ENCODE data around the gene CDK6. TPM values are rescaled to one million over a fixed set of nuclear protein-coding genes. Genes with fewer than 3 reads are reported as not detected.

Gene CDK6
- total and polyA plus RNA-seq, 9 of the 15 experiments (the other 6 are each of a cell fraction or from before 2014, with no cell fraction given) = 7.6 to 109 (median 44.4) TPM

GRCh38 chr7:92769844-92770243 is 66.5 kb downstream of the CDK6 start (continued):
- TF ChIP-seq ZBTB34 (CRISPR knock-in tag; IDR thresholded peaks at IDR 0.05) = no peak
- TF ChIP-seq NFE2L1 (tag; IDR thresholded peaks at IDR 0.05; ENCODE audit: borderline replicate concordance, low read depth) = no peak

GRCh38 chr7:92769394-92769699 is 67.0 kb downstream of the CDK6 start:
- ChIA-PET CTCF (ENCODE audit: low intra/inter-chr PET ratio) (interaction anchor here (0.6 kb wide), 1 partner anchor 18 kb away, joined by 3 read pairs; no protein-coding TSS in a partner anchor), POLR2A (no interaction called here)
- peaks cover 0 to 7% of the 10 kb centered on the region in 2 experiments; a peak in 1 of 5 replicates for H3K4me1 ChIP-seq (replicated peaks in 1 of 2; ENCODE audit: control insufficient read depth in 2 of 2, insufficient read depth in 2 of 2, low read length in 2 of 2)

More at GRCh38 chr7:92769394-92769699, 67.0 kb downstream of the CDK6 start:
- H3K9me3 ChIP-seq (replicated peaks; ENCODE audit: control insufficient read depth, insufficient read depth, low read depth, low read length) = no peaks in the 10 kb centered on the region
- peaks cover 30% of the 10 kb centered on the region for H3K79me2 ChIP-seq (ENCODE audit: control insufficient read depth, insufficient read depth, low read length)
- no peak overlapping the region for H3K27ac ChIP-seq (ENCODE audit: extremely low read depth, low read depth, low read length)
- H3K36me3 ChIP-seq (ENCODE audit: control insufficient read depth, insufficient read depth, low read length) = peaks cover 37% of the 10 kb centered on the region; the same call in 2 of the 3 replicates
- intact Hi-C loops (cut with micrococcal nuclease) (no loop called here), in situ Hi-C loops (cut with MboI) (no loop called here)
- H3K4me2 ChIP-seq (ENCODE audit: insufficient read depth, low read length) = no peak overlapping the region
- no peak overlapping the region for H3K9ac ChIP-seq (ENCODE audit: insufficient read depth in 1 of 2, low read depth in 2 of 2, low read length in 2 of 2)
- H2AFZ ChIP-seq (ENCODE audit: low read depth, low read length) = no peak overlapping the region
- H3K27me3 ChIP-seq (ENCODE audit: control insufficient read depth in 2 of 2, insufficient read depth in 2 of 2, low read length in 2 of 2) = no peaks in the 10 kb centered on the region
- ATAC-seq (no peak), FAIRE-seq (no peak), DNase-seq (ENCODE audit: extremely low read depth in 1 of 4, low spot score in 3 of 4) (no peak)
- 0 out of 2 replicates have a peak, but pooled peaks cover 4% of the 10 kb centered on the region for H4K20me1 ChIP-seq (replicated peaks; ENCODE audit: control insufficient read depth, insufficient read depth, low read length)
- TF ChIP-seq CHAMP1 (IDR thresholded peaks at IDR 0.05) (no peak), ZNF830 (CRISPR knock-in tag; IDR thresholded peaks at IDR 0.05) (no peak), TSC22D4 (tag; IDR thresholded peaks at IDR 0.05) (no peak), PCBP2 (IDR thresholded peaks at IDR 0.05; ENCODE audit: low read depth, low read length, poor library complexity, severe bottlenecking) (no peak), MECOM (CRISPR knock-in tag; IDR thresholded peaks at IDR 0.05) (no peak), ILK (tag; IDR thresholded peaks at IDR 0.05; ENCODE audit: borderline replicate concordance, low read depth) (no peak), KDM2B (CRISPR knock-in tag; IDR thresholded peaks at IDR 0.05) (no peak), ZFPM2 (CRISPR knock-in tag; IDR thresholded peaks at IDR 0.05) (no peak), TRIM28 (IDR thresholded peaks at IDR 0.05) (no peak), IRF2 (CRISPR knock-in tag; IDR thresholded peaks at IDR 0.05) (no peak), SMARCC2 (IDR thresholded peaks at IDR 0.05; ENCODE audit: low read depth) (no peak), RUNX1 (IDR thresholded peaks at IDR 0.05; ENCODE audit: low read depth) (no peak)
- H3K4me3 ChIP-seq = no peak overlapping the region
- H3K9me1 ChIP-seq (ENCODE audit: control insufficient read depth, insufficient read depth, low read length) = no peaks in the 10 kb centered on the region
- no TSS peak for BruUV-seq (replicated peaks)

Measured in K562 (cell line).